Brain microvascular endothelial cell (primary cell): Measurements from ENCODE around the gene TSPAN1.

Source experiments
- DNase-seq: peaks from one replicate; pipeline ENCODE4 v3.0.0-alpha.2; 2020
- H3K27ac ChIP-seq: fragments of 250-450 bp; sonication (Bioruptor Pico); 2 replicates; pipeline ENCODE4 v1.5.1; 2020; ENCODE audit warnings: mild to moderate bottlenecking, moderate library complexity
- H3K27me3 ChIP-seq: fragments of 250-450 bp; sonication (Bioruptor Pico); replicated peaks from 2 replicates; pipeline ENCODE4 v1.5.1; 2020; ENCODE audit warnings: mild to moderate bottlenecking
- H3K36me3 ChIP-seq: fragments of 250-450 bp; sonication (Bioruptor Pico); replicated peaks from 2 replicates; pipeline ENCODE4 v1.5.1; 2020; ENCODE audit warnings: mild to moderate bottlenecking
- H3K4me3 ChIP-seq: 2 replicates; pipeline ENCODE4 v1.5.1; 2011; ENCODE audit warnings: low read depth, mild to moderate bottlenecking, control low read depth, low read length, moderate library complexity
- in situ Hi-C: cut with HindIII; loops from 2 replicates; pipeline ENCODE4 v1.10.0; 2017; ENCODE audit warnings: low sequenced_read_pairs, low pct_ligation_motif_present
- TF ChIP-seq, protein P1 (sequence below): IDR thresholded peaks from 2 replicates; pipeline ENCODE4 v1.5.1; 2011; ENCODE audit warnings: low read depth, mild to moderate bottlenecking, moderate library complexity, low read length, control low read depth, inconsistent platforms; ENCODE audit errors: missing control alignments

The TSPAN1 gene

DNA sequence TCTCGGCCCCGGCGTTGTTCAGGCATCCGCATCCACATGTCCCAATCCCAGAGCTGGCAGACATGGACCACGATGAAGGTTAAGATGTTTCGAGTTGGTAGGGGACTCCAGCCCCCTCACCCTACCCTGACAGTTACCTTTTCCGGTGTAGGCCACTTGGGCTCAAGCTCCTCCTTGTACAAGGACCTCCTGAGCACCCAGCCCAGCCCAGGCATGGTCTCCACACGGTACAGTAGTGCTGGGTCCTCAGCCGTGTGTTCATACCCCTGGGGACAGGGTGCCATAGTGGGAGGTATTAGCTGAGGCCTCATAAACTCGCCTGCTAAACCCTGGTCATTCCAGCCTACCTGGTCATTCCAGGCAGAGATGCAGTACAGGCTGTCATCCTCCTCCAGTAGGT is 17.3 kb downstream of the TSPAN1 start:
- in situ Hi-C loops, result no loop called here
- Histone ChIP-seq H3K27ac (no peak overlapping the region), H3K36me3 (peaks cover 42% of the 10 kb centered on the region), H3K27me3 (no peaks in the 10 kb centered on the region), H3K4me3 (no peak overlapping the region)
- TF ChIP-seq, protein P1, sequence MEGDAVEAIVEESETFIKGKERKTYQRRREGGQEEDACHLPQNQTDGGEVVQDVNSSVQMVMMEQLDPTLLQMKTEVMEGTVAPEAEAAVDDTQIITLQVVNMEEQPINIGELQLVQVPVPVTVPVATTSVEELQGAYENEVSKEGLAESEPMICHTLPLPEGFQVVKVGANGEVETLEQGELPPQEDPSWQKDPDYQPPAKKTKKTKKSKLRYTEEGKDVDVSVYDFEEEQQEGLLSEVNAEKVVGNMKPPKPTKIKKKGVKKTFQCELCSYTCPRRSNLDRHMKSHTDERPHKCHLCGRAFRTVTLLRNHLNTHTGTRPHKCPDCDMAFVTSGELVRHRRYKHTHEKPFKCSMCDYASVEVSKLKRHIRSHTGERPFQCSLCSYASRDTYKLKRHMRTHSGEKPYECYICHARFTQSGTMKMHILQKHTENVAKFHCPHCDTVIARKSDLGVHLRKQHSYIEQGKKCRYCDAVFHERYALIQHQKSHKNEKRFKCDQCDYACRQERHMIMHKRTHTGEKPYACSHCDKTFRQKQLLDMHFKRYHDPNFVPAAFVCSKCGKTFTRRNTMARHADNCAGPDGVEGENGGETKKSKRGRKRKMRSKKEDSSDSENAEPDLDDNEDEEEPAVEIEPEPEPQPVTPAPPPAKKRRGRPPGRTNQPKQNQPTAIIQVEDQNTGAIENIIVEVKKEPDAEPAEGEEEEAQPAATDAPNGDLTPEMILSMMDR, result no peak
- no peak for DNase-seq

DNA sequence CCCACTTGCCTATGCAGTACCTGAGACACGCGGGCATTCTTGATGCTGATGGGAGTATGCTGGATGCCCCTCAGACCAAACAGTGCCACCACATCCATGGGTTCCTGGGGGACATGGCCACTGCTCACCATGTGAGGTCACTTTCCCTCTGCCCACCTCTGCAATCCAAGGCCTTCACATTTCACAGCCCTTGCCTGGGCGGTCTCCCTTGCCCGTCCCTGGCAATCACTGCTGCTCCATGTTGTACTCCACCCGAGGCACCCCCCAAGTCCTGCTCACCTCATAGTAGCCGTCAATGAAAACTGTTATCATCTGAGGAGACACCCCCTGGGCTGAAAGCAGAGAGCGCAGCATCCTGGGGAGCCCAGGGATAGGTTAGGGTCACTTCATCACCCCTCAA is 18.4 kb downstream of the TSPAN1 start:
- Histone ChIP-seq H3K27ac (no peak overlapping the region), H3K4me3 (no peak overlapping the region), H3K36me3 (peaks cover 42% of the 10 kb centered on the region), H3K27me3 (no peaks in the 10 kb centered on the region)
- TF ChIP-seq, protein P1, result no peak
- DNase-seq, result no peak
- in situ Hi-C loops, result no loop called here

GRCh38 chr1:46193984-46194570 is 19.2 kb downstream of the TSPAN1 start:
- peaks cover 42% of the 10 kb centered on the region for H3K36me3 ChIP-seq
- no peak for DNase-seq
- TF ChIP-seq, protein P1, result no peak

GRCh38 chr1:46194641-46195193 is 19.8 kb downstream of the TSPAN1 start:
- no peaks in the 10 kb centered on the region for H3K27me3 ChIP-seq
- H3K4me3 ChIP-seq, result no peak overlapping the region
- no peak for DNase-seq
- H3K36me3 ChIP-seq, result peaks cover 35% of the 10 kb centered on the region
- TF ChIP-seq, protein P1, result no peak
- no peak overlapping the region for H3K27ac ChIP-seq
- in situ Hi-C loops, result no loop called here

More at GRCh38 chr1:46193984-46194570, 19.2 kb downstream of the TSPAN1 start:
- Histone ChIP-seq H3K27me3 (no peaks in the 10 kb centered on the region), H3K27ac (no peak overlapping the region), H3K4me3 (no peak overlapping the region)
- in situ Hi-C loops, result no loop called here

DNA sequence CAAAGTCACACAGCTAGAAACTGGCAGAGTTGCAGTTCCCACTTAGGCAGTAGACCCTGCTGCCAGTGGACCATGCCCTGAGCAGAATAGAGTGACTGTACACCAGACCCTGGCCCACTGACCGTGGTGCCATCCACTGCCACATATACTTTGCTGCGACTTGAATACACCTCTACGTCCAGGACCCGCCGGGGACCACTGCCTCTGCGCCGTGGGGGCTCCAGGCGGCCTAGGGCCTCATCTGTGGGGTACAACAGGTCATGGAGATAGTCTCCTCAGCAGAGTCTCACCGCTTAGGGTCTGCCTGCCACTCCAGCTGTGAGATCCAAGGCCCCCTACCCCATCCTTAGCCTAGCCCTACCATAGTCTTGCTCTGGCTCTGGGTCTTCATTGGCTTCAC is 21.7 kb downstream of the TSPAN1 start:
- in situ Hi-C loops, result no loop called here
- Histone ChIP-seq H3K36me3 (peaks cover 29% of the 10 kb centered on the region), H3K27ac (no peak overlapping the region), H3K27me3 (no peaks in the 10 kb centered on the region), H3K4me3 (no peak overlapping the region)
- TF ChIP-seq, protein P1, result no peak
- DNase-seq, result no peak

GRCh38 chr1:46197560-46197963 is 22.7 kb downstream of the TSPAN1 start:
- TF ChIP-seq, protein P1, result no peak
- DNase-seq, result no peak
- peaks cover 21% of the 10 kb centered on the region for H3K36me3 ChIP-seq
- no peaks in the 10 kb centered on the region for H3K27me3 ChIP-seq
- H3K27ac ChIP-seq, result peak overlapping the region; percentile 66
- peak overlapping the region; percentile 82 for H3K4me3 ChIP-seq
- in situ Hi-C loops, result no loop called here
